HEK293T (cell line): ENCODE data around the gene NID1.

Experiments used
- BHLHE40 ChIP-seq: fragments of 450-650 bp; IDR thresholded peaks from 2 replicates; pipeline ENCODE4 v1.6.1; 2016; ENCODE audit warnings: mild to moderate bottlenecking, moderate library complexity, borderline replicate concordance
- FOXA1 ChIP-seq: fragments of 450-650 bp; IDR thresholded peaks from 2 replicates; pipeline ENCODE4 v1.6.1; 2016; ENCODE audit warnings: mild to moderate bottlenecking
- FOXM1 ChIP-seq: fragments of 450-650 bp; IDR thresholded peaks from 2 replicates; pipeline ENCODE4 v1.6.1; 2017; ENCODE audit warnings: mild to moderate bottlenecking, borderline replicate concordance
- L3MBTL2 ChIP-seq: fragments of 450-650 bp; conservative IDR thresholded peaks from 2 replicates; pipeline ENCODE4 v1.6.1; 2016; ENCODE audit warnings: mild to moderate bottlenecking
- LEF1 ChIP-seq: fragments of 450-650 bp; IDR thresholded peaks from 2 replicates; pipeline ENCODE4 v1.6.1; 2017; ENCODE audit warnings: mild to moderate bottlenecking, borderline replicate concordance
- SUZ12 ChIP-seq: fragments of 450-650 bp; IDR thresholded peaks from 2 replicates; pipeline ENCODE4 v1.6.1; 2016; ENCODE audit warnings: mild to moderate bottlenecking
- TARDBP ChIP-seq: fragments of 450-650 bp; IDR thresholded peaks from 2 replicates; pipeline ENCODE4 v1.6.1; 2016

DNA sequence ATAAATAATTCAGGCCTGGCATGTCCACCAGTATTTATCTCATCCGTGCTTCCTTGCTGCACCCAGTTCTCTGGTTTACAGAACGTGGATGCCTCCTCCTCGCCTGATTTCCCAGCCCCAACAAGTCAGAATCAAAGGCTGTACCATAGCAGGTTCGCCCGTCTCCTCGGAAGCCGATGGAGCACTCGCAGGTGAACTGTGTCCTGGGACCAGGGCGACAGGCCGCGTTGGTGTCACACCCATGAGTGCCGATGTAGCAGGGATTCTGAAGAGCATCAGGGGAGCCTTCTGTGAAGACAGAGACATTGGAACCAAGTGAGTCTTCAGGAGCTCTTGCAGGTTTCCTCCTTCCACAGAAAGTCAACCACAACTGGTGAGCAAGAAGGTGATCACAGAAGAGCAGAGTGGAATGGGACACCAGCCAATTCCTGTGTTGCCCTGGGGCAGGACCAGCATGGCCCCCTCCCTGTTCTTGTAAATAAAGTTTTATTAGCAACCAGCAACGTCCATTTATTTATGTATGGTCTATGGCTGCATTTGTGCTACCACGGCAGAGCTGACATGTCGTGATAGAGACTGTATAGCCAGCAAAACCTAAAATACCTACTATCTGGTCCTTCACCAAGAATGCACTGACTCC is 40.8 kb downstream of the NID1 start:
- no peak for TF ChIP-seq BHLHE40
- no peak for TF ChIP-seq FOXM1
- TF ChIP-seq SUZ12 = no peak
- TF ChIP-seq FOXA1 = no peak
- no peak for TF ChIP-seq L3MBTL2
- no peak for TF ChIP-seq TARDBP
- no peak for TF ChIP-seq LEF1
